WTC11 (cell line): ENCODE results near the gene GPAT3. TPM values are rescaled to one million over a fixed set of nuclear protein-coding genes. Genes with fewer than 3 reads are reported as not detected.
"Not testable (repeated sequence)": the region's sequence is repeated elsewhere in the genome, so short reads cannot be mapped to it uniquely, and the experiment has no call there.

Experiments used
- ATAC-seq: fragments of 200-7000 bp; cut with Tn5 transposase; 2 replicates; pipeline ENCODE4 v1.10.0; 2021; ENCODE audit warnings: mild to moderate bottlenecking, moderate library complexity
- CTCF ChIA-PET: fragments of 300-600 bp; sonication (Branson Sonifier 250); formaldehyde crosslinking; loops from one replicate; lab custom pipeline; 2021; ENCODE audit warnings: antibody characterized with exemption; lab: Charles Lee
- POLR2A ChIA-PET: fragments of 350-600 bp; sonication (Branson Sonifier 250); formaldehyde crosslinking; loops from one replicate; lab custom pipeline; 2021; ENCODE audit warnings: antibody characterized with exemption; lab: Charles Lee
- DNase-seq: peaks from one replicate; pipeline ENCODE4 v3.0.0; 2021; ENCODE audit warnings: low spot score
- H3K27ac Mint-ChIP-seq: 2 replicates; pipeline ENCODE4 v1.8.0; 2021; ENCODE audit warnings: mixed read lengths
- H3K27me3 Mint-ChIP-seq: 2 replicates; pipeline ENCODE4 v1.8.0; 2021; ENCODE audit warnings: low read depth, mild to moderate bottlenecking, moderate library complexity, mixed read lengths
- H3K36me3 Mint-ChIP-seq: 2 replicates; pipeline ENCODE4 v1.8.0; 2021; ENCODE audit warnings: mixed read lengths
- H3K4me1 Mint-ChIP-seq: 2 replicates; pipeline ENCODE4 v1.8.0; 2022; ENCODE audit warnings: mixed read lengths
- H3K4me3 Mint-ChIP-seq: 2 replicates; pipeline ENCODE4 v1.8.0; 2021; ENCODE audit warnings: mild to moderate bottlenecking, moderate library complexity, mixed read lengths
- H3K9me3 Mint-ChIP-seq: 2 replicates; pipeline ENCODE4 v1.8.0; 2021; ENCODE audit warnings: mixed read lengths
- E2F4 ChIP-seq: sonication (generic); formaldehyde crosslinking; IDR thresholded peaks from 2 replicates; pipeline ENCODE4 v1.8.1; 2022; ENCODE audit warnings: low read depth, mild to moderate bottlenecking, moderate library complexity, missing genetic modification reagents, borderline replicate concordance
- FOXP4 ChIP-seq: sonication (generic); formaldehyde crosslinking; IDR thresholded peaks from 2 replicates; pipeline ENCODE4 v1.8.0; 2022; ENCODE audit warnings: mild to moderate bottlenecking, missing genetic modification reagents
- KAT7 ChIP-seq: sonication (generic); formaldehyde crosslinking; IDR thresholded peaks from 2 replicates; pipeline ENCODE4 v1.8.1; 2023; ENCODE audit warnings: missing genetic modification reagents, mild to moderate bottlenecking, borderline replicate concordance
- NR2C2 ChIP-seq: sonication (generic); formaldehyde crosslinking; IDR thresholded peaks from 2 replicates; pipeline ENCODE4 v1.8.0; 2022; ENCODE audit warnings: mild to moderate bottlenecking, missing genetic modification reagents
- ZNF121 ChIP-seq: sonication (generic); formaldehyde crosslinking; IDR thresholded peaks from 2 replicates; pipeline ENCODE4 v1.8.0; 2023; ENCODE audit warnings: missing genetic modification reagents
- ZNF281 ChIP-seq: sonication (generic); formaldehyde crosslinking; IDR thresholded peaks from 2 replicates; pipeline ENCODE4 v1.8.0; 2023; ENCODE audit warnings: mild to moderate bottlenecking, missing genetic modification reagents
- ZNF396 ChIP-seq: fragments of 250-450 bp; sonication (Bioruptor Pico); IDR thresholded peaks from 2 replicates; pipeline ENCODE4 v1.8.0; 2021; ENCODE audit warnings: mild to moderate bottlenecking, moderate library complexity, borderline replicate concordance
- ZNF423 ChIP-seq: fragments of 250-450 bp; sonication (Bioruptor Pico); IDR thresholded peaks from 2 replicates; pipeline ENCODE4 v2.1.2; 2022; ENCODE audit warnings: mild to moderate bottlenecking, moderate library complexity
- total RNA-seq: library from RNA; stranded (reverse); gene quantifications from 3 replicates; pipeline ENCODE4 v1.2.3, GENCODE V29; 2021
- TF ChIP-seq, protein P1 (sequence below): sonication (generic); formaldehyde crosslinking; IDR thresholded peaks from 2 replicates; pipeline ENCODE4 v1.8.0; 2022; ENCODE audit warnings: mild to moderate bottlenecking, missing genetic modification reagents

The GPAT3 gene
- total RNA-seq, 1 experiment from 2014 or later, result 1.3 TPM

DNA sequence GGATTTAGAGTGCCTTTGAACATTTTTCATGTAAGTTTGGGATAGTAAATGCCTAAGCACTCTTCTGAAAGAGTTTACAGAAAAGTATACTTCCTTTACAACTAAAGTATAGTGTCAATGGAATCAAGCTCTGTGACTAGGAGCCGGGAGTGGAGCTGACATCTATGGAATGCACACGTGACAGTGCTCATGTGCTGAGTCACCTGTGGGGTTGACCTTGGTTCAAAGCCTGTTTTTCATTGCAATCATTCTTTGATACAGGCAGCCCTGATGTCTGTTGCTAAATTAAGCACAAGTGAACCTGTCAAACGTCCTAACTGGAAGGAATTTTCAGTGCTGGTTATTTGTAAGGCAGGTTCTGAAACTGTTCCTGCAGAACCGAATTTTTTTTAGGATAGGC lies 82.5 kb downstream of the GPAT3 start:
- ATAC-seq (peak; percentile 47; the same call in 1 of the 2 replicates), DNase-seq (no peak)
- ChIA-PET POLR2A (no interaction called here), CTCF (interaction anchor here (1.2 kb wide), 1 partner anchor 82 kb away, joined by 3 read pairs; no protein-coding TSS in a partner anchor)
- Mint-ChIP-seq H3K36me3 (peaks cover 44% of the 10 kb centered on the region), H3K4me3 (no peak overlapping the region), H3K27me3 (peaks cover 11% of the 10 kb centered on the region), H3K4me1 (peaks cover 28% of the 10 kb centered on the region), H3K27ac (no peak overlapping the region), H3K9me3 (peaks cover 53% of the 10 kb centered on the region)
- TF ChIP-seq ZNF121 (CRISPR knock-in tag), result no peak
- TF ChIP-seq, protein P1, sequence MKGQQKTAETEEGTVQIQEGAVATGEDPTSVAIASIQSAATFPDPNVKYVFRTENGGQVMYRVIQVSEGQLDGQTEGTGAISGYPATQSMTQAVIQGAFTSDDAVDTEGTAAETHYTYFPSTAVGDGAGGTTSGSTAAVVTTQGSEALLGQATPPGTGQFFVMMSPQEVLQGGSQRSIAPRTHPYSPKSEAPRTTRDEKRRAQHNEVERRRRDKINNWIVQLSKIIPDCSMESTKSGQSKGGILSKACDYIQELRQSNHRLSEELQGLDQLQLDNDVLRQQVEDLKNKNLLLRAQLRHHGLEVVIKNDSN (CRISPR knock-in tag), result peak; percentile 25; the same call in 1 of the 2 replicates

DNA sequence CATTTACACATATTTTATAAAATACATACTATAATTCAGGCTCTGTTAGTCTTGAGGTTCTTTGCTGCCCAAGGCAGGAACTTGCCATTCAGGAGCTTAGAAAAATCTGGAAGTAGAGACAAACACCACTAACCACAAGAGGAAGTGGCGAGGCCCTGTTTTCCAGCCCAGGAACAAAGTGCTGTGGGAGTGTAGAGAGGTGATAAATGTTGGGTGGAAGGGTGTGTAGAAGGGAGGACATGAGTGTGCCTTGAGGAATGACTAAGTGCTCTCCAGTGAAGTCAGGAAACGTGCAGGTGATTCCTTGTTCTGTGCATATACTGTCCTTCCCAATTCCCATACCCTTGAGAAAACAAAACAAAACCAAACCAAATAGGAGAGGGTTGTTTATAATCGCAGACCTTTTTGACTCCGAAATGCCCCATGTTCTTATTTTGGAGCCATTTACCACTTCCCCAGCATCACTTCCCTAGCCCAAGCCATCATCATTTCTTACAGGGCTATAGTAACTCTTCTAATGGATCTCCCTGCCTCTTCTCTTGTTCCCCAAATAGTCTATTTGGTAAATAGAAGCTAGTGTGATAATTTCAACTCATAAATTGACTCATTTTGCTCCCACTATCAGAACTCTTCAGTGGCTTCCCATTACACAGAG lies 83.2 kb downstream of the GPAT3 start:
- TF ChIP-seq ZNF423 (CRISPR knock-in tag) (no peak), E2F4 (no peak)
- H3K36me3 Mint-ChIP-seq, result peaks cover 40% of the 10 kb centered on the region
- DNase-seq (no peak), ATAC-seq (no peak)
- H3K4me1 Mint-ChIP-seq, result peaks cover 28% of the 10 kb centered on the region
- H3K27me3 Mint-ChIP-seq, result peaks cover 11% of the 10 kb centered on the region
- peaks cover 51% of the 10 kb centered on the region for H3K9me3 Mint-ChIP-seq
- no peak overlapping the region for H3K4me3 Mint-ChIP-seq
- H3K27ac Mint-ChIP-seq, result peak overlapping the region; percentile 66; the same call in 1 of the 2 replicates
- ChIA-PET POLR2A (no interaction called here), CTCF (no interaction called here)

DNA sequence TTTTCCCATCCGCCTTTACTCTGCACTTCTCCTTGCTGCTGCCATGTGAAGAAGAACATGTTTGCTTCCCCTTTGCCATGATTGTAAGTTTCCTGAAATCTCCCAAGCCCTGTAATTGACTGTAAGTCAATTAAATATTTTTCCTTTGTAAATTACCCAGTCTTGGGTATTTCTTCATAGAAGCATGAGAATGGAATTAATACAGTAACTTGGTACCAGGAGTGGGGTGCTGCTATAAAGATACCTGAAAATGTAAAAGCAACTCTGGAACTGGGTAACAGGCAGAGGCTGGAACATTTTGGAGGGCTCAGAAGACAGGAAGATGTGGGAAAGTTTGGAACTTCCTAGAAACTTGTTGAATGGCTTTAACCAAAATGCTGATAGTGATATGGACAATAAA lies 86.2 kb downstream of the GPAT3 start:
- POLR2A ChIA-PET, H3K27ac Mint-ChIP-seq, CTCF ChIA-PET, DNase-seq, ATAC-seq, H3K4me3 Mint-ChIP-seq: not testable (repeated sequence)
- Mint-ChIP-seq H3K4me1 (peaks cover 31% of the 10 kb centered on the region), H3K9me3 (peaks cover 49% of the 10 kb centered on the region), H3K36me3 (peaks cover 36% of the 10 kb centered on the region), H3K27me3 (peaks cover 11% of the 10 kb centered on the region)

- peaks cover 7% of the 10 kb centered on the region; the same call in 1 of the 2 replicates for H3K27me3 Mint-ChIP-seq
- ChIA-PET CTCF (no interaction called here), POLR2A (interaction anchor here (0.6 kb wide), 1 partner anchor 1062 kb away, joined by 3 read pairs; no protein-coding TSS in a partner anchor)
- H3K9me3 Mint-ChIP-seq, result peaks cover 45% of the 10 kb centered on the region
- peaks cover 32% of the 10 kb centered on the region for H3K36me3 Mint-ChIP-seq
- TF ChIP-seq NR2C2 (CRISPR knock-in tag) (no peak), KAT7 (CRISPR knock-in tag) (no peak), ZNF396 (CRISPR knock-in tag) (no peak), E2F4 (no peak), ZNF281 (no peak), FOXP4 (CRISPR knock-in tag) (no peak)
- ATAC-seq (no peak), DNase-seq (no peak)
- peaks cover 10% of the 10 kb centered on the region for H3K4me1 Mint-ChIP-seq
- H3K27ac Mint-ChIP-seq, result no peak overlapping the region
- no peak overlapping the region for H3K4me3 Mint-ChIP-seq
Observed at GRCh38 chr4:83625821-83626220, 89.9 kb downstream of the GPAT3 start.
